WI38 (cell line): ENCODE measurements around the gene ZFAND2B.
"Not testable (repeated sequence)": the region's sequence is repeated elsewhere in the genome, so short reads cannot be mapped to it uniquely, and the experiment has no call there.

Experiments used
- H3K4me3 ChIP-seq: 2 replicates; pipeline ENCODE4 v1.5.1; 2011; ENCODE audit warnings: low read depth, mild to moderate bottlenecking, control low read depth, low read length
- CTCF ChIP-seq: IDR thresholded peaks from 2 replicates; pipeline ENCODE4 v1.5.1; 2012; ENCODE audit warnings: low read depth, mild to moderate bottlenecking, control low read depth, low read length

Gene ZFAND2B

DNA sequence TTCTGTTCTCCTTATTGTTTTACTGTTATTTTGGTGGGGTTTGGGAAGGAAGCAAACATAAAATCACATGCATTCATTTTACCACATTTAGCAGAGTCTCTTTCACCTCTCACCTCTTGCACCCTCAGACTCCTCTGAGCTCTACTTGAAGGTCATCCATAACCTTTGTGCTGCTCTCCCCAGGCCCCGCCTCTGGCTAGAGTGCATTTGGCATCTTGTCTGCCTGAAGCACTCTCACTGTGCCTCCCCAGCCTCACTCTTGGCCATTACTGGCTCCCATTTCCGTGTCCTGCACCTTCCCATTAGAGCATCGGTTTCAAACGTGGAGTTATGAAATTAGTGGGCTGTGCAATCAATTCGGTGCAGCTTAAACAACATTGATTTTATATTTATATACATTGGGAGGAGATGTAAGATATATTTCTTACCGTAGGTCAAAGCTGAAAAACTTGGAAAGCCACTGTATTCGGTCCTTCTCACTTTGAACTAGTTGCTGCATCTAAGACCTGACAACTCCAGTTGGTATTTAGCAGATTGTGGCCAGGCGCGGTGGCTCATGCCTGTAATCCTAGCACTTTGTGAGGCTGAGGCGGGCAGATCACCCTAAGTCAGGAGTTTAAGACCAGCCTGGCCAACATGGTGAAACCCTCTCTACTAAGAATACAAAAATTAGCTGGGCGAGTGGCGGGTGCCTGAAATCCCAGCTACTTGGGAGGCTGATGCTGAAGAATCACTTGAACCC lies 6.9 kb upstream of the ZFAND2B start:
- TF ChIP-seq CTCF = no peak

GRCh38 chr2:219200502-219201326 lies 5.9 kb upstream of the ZFAND2B start:
- H3K4me3 ChIP-seq = not testable (repeated sequence)

More for the DNA sequence above, 6.9 kb upstream of the ZFAND2B start:
- H3K4me3 ChIP-seq = no peak overlapping the region

GRCh38 chr2:219201331-219201730 lies 5.3 kb upstream of the ZFAND2B start:
- H3K4me3 ChIP-seq = not testable (repeated sequence)

GRCh38 chr2:219204425-219205164 lies 2.0 kb upstream of the ZFAND2B start:
- no peak overlapping the region for H3K4me3 ChIP-seq
- no peak for TF ChIP-seq CTCF

- TF ChIP-seq CTCF = no peak
- H3K4me3 ChIP-seq = no peak overlapping the region
Measured at GRCh38 chr2:219205165-219205538, 1.4 kb upstream of the ZFAND2B start.

- TF ChIP-seq CTCF = no peak
- H3K4me3 ChIP-seq = peak overlapping the region; percentile 73
Measured at GRCh38 chr2:219205981-219206327, 628 bp upstream of the ZFAND2B start.

DNA sequence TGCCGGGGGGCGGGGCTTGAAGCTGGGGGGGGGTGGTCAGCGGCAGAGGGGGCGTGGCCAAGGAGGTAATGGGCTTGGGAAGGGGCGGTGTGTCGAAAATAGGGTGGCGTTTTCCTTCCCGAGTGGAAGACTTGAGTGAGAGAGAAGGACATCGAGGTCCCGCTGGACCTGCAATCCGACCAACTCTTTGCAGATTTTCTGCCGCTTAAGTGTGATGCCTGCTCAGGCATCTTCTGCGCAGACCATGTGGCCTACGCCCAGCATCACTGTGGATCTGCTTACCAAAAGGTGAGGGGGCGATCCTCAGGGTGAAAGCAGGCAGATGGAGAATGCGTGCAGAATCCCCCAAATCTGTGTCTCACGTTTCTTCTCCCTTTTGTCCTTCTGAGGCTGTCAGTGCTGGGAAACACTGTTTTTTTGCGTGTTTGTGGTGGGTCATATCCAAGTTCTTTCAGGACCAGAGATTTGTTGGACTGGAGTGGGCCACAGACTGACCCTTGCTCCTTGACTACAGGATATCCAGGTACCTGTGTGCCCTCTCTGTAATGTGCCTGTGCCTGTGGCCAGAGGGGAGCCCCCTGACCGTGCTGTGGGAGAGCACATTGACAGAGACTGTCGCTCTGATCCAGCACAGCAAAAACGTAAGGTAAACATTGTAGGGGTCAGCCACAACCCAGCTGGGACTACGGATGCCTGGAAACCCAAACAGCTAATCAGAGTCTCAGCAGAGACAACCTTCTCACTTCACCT lies 727 bp downstream of the ZFAND2B start:
- no peak for TF ChIP-seq CTCF
- peak overlapping the region; percentile 73 for H3K4me3 ChIP-seq
